ENCODE data around the gene ERP27. TPM values are rescaled to one million over a fixed set of nuclear protein-coding genes. Genes with fewer than 3 reads are reported as not detected.
A peak's percentile ranks its signal among the peaks of the same experiment; 100 is the strongest.

The ERP27 gene
- total and polyA plus RNA-seq, 8 donors: 1.1 to 12.3 (median 1.3) TPM; not detected in 1

- Histone ChIP-seq H3K36me3 (no peaks in the 10 kb centered on the region), H3K4me1 (peaks cover 9 to 46% (median 25%) of the 10 kb centered on the region in 4 donors), H3K4me3 (no peak overlapping the region), H3K27ac (no peak overlapping the region), H3K27me3 (no peaks in the 10 kb centered on the region), H3K9me3 (no peaks in the 10 kb centered on the region)
- TF ChIP-seq EP300 (IDR thresholded peaks at IDR 0.05) (no peak), CTCF (IDR thresholded peaks at IDR 0.05) (no peak), POLR2A (IDR thresholded peaks at IDR 0.05) (no peak), POLR2AphosphoS5 (IDR thresholded peaks at IDR 0.05) (no peak)
- 57 to 80% (median 63%) methylated on average over 4 of the region's 4 CpGs for WGBS, 5 donors
- no peak for DNase-seq
- intact Hi-C loops (cut with DNase I; ENCODE audit: low total_unique reads): no loop called here
These were observed 7.0 kb downstream of the ERP27 start for GRCh38 chr12:14931359-14931758.

GRCh38 chr12:14930299-14930698, 8.0 kb downstream of the ERP27 start:
- intact Hi-C loops (cut with DNase I; ENCODE audit: low total_unique reads): no loop called here
- Histone ChIP-seq H3K36me3 (no peaks in the 10 kb centered on the region), H3K4me3 (no peak overlapping the region), H3K27ac (no peak overlapping the region), H3K27me3 (no peaks in the 10 kb centered on the region), H3K4me1 (peaks cover 2 to 44% (median 25%) of the 10 kb centered on the region in 4 donors), H3K9me3 (no peaks in the 10 kb centered on the region)
- TF ChIP-seq POLR2A (IDR thresholded peaks at IDR 0.05) (no peak), CTCF (IDR thresholded peaks at IDR 0.05) (no peak), EP300 (IDR thresholded peaks at IDR 0.05) (no peak), POLR2AphosphoS5 (IDR thresholded peaks at IDR 0.05) (no peak)
- no peak for DNase-seq

GRCh38 chr12:14928931-14929330, 9.4 kb downstream of the ERP27 start:
- intact Hi-C loops (cut with DNase I; ENCODE audit: low total_unique reads): no loop called here
- no peaks in the 10 kb centered on the region for H3K36me3 ChIP-seq
- H3K27ac ChIP-seq: no peak overlapping the region
- peak overlapping the region in 1 of 4 donors; percentile 11 for H3K4me3 ChIP-seq
- DNase-seq: peak in 1 of 2 donors; percentile 85
- no peaks in the 10 kb centered on the region for H3K27me3 ChIP-seq
- H3K9me3 ChIP-seq: no peaks in the 10 kb centered on the region
- peaks cover 0 to 37% (median 25%) of the 10 kb centered on the region in 4 donors for H3K4me1 ChIP-seq
- WGBS, 5 donors: 14 to 44% (median 19%) methylated on average over 4 of the region's 4 CpGs
- TF ChIP-seq CTCF (IDR thresholded peaks at IDR 0.05): no peak
- no peak for TF ChIP-seq EP300 (IDR thresholded peaks at IDR 0.05)
- TF ChIP-seq POLR2A (IDR thresholded peaks at IDR 0.05): no peak
- peak in 1 of 3 donors; percentile 18 for TF ChIP-seq POLR2AphosphoS5 (IDR thresholded peaks at IDR 0.05)

GRCh38 chr12:14927267-14927666, 11.1 kb downstream of the ERP27 start:
- TF ChIP-seq CTCF (IDR thresholded peaks at IDR 0.05): no peak
- no peak for TF ChIP-seq POLR2A (IDR thresholded peaks at IDR 0.05)
- no peak for TF ChIP-seq POLR2AphosphoS5 (IDR thresholded peaks at IDR 0.05)

More at GRCh38 chr12:14927267-14927666, 11.1 kb downstream of the ERP27 start:
- H3K36me3 ChIP-seq: no peaks in the 10 kb centered on the region
- intact Hi-C loops (cut with DNase I; ENCODE audit: low total_unique reads): no loop called here
- no peak overlapping the region for H3K4me3 ChIP-seq
- H3K27ac ChIP-seq: no peak overlapping the region
- DNase-seq: no peak
- 91 to 94% (median 93%) methylated on average over 3 of the region's 3 CpGs for WGBS, 5 donors
- no peaks in the 10 kb centered on the region for H3K9me3 ChIP-seq
- H3K27me3 ChIP-seq: no peaks in the 10 kb centered on the region
- peaks cover 0 to 37% (median 25%) of the 10 kb centered on the region in 4 donors for H3K4me1 ChIP-seq

All from stomach (tissue), 9 donors.